Endothelial cell of umbilical vein (primary cell): ENCODE data around the gene WDR86. TPM values are rescaled to one million over a fixed set of nuclear protein-coding genes. Genes with fewer than 3 reads are reported as not detected.

Experiments used
- Bru-seq: library from RNA; stranded (reverse); fragments of 400-500 nt; gene quantifications from one replicate; lab custom pipeline; 2021; lab: Mats Ljungman, UMichigan
- BruChase-seq, 2 experiments: library from RNA; stranded (reverse); fragments of 400-500 nt; gene quantifications; one replicate each; lab custom pipeline; 2021; lab: Mats Ljungman, UMichigan
- BruUV-seq: library from RNA; stranded (reverse); fragments of 400-500 nt; replicated peaks from 2 replicates; lab custom pipeline; 2021; lab: Mats Ljungman, UMichigan
- CTCF ChIA-PET: fragments of 300-600, 350-600 bp; sonication (Branson Sonifier 250); formaldehyde crosslinking; loops from one replicate; lab custom pipeline; 2021; ENCODE audit warnings: antibody characterized with exemption, inconsistent platforms; lab: Charles Lee
- POLR2A ChIA-PET: fragments of 300-600, 350-600 bp; sonication (Branson Sonifier 250); formaldehyde crosslinking; loops from one replicate; lab custom pipeline; 2021; ENCODE audit warnings: antibody characterized with exemption, inconsistent platforms; lab: Charles Lee
- DNase-seq: peaks from one replicate; pipeline ENCODE4 v3.0.0-alpha.2; 2011; ENCODE audit warnings: low read depth, low spot score
- FAIRE-seq: peaks from 2 replicates; lab custom pipeline; 2011; peaks lifted over from hg19 to GRCh38; lab: Jason Lieb, UNC
- H2AFZ ChIP-seq: 2 replicates; pipeline ENCODE4 v1.6.0; 2012; ENCODE audit warnings: low read depth, low read length, control low read depth, inconsistent platforms
- H3K27ac ChIP-seq: 2 replicates; pipeline ENCODE4 v1.5.1; 2011; ENCODE audit warnings: low read depth, mild to moderate bottlenecking, control low read depth, low read length, moderate library complexity; ENCODE audit not compliant: insufficient read depth
- H3K27me3 ChIP-seq, 2 experiments: 2 replicates each; pipeline versions ENCODE4 v1.6.0 to v1.6.1; 2011; ENCODE audit warnings: low read length in 2 of 2, mixed read lengths in 1 of 2; ENCODE audit not compliant: control insufficient read depth in 2 of 2, insufficient read depth in 2 of 2
- H3K36me3 ChIP-seq, 2 experiments: 2 replicates in 1 of 2; 3 replicates in 1 of 2; pipeline ENCODE4 v1.5.1; 2011; ENCODE audit warnings: low read length in 2 of 2, mild to moderate bottlenecking in 1 of 2, moderate library complexity in 1 of 2; ENCODE audit not compliant: control insufficient read depth in 2 of 2, insufficient read depth in 2 of 2; ENCODE audit errors: extremely low read depth in 1 of 2
- H3K4me1 ChIP-seq: 3 replicates; pipeline ENCODE4 v1.5.1; 2011; ENCODE audit warnings: mild to moderate bottlenecking, low read length; ENCODE audit not compliant: control insufficient read depth, insufficient read depth; ENCODE audit errors: extremely low read depth
- H3K4me2 ChIP-seq: 2 replicates; pipeline ENCODE4 v1.6.1; 2011; ENCODE audit warnings: low read length, control low read depth, mixed read lengths; ENCODE audit not compliant: insufficient read depth
- H3K4me3 ChIP-seq, 3 experiments: fragments of 200-600 bp in 1 of 3; sonication (generic), shearing (Covaris generic) in 1 of 3; replicated peaks in 1 of 3; 2 replicates each; pipeline ENCODE4 v1.5.1; 2011 to 2016; ENCODE audit warnings: control low read depth in 3 of 3, low read length in 3 of 3, mild to moderate bottlenecking in 2 of 3, inconsistent platforms in 1 of 3, low read depth in 1 of 3, moderate library complexity in 1 of 3; ENCODE audit not compliant: insufficient read depth in 1 of 3
- H3K79me2 ChIP-seq: 2 replicates; pipeline ENCODE4 v1.6.0; 2012; ENCODE audit warnings: low read length, inconsistent platforms; ENCODE audit not compliant: control insufficient read depth, insufficient read depth
- H3K9ac ChIP-seq: replicated peaks from 2 replicates; pipeline ENCODE3; 2011; ENCODE audit warnings: low read length, control low read depth; ENCODE audit not compliant: insufficient read depth; ENCODE audit errors: extremely low read depth
- H3K9me1 ChIP-seq: replicated peaks from 3 replicates; pipeline ENCODE4 v1.6.0; 2011; ENCODE audit warnings: mild to moderate bottlenecking, low read length; ENCODE audit not compliant: control insufficient read depth, insufficient read depth; ENCODE audit errors: extremely low read depth
- H3K9me3 ChIP-seq: replicated peaks from 2 replicates; pipeline ENCODE4 v1.5.1; 2012; ENCODE audit warnings: low read length, inconsistent platforms; ENCODE audit not compliant: control insufficient read depth, insufficient read depth
- H4K20me1 ChIP-seq: replicated peaks from 2 replicates; pipeline ENCODE3; 2011; ENCODE audit warnings: mild to moderate bottlenecking, low read length; ENCODE audit not compliant: control insufficient read depth, insufficient read depth; ENCODE audit errors: extremely low read depth
- CTCF ChIP-seq, 2 donors: IDR thresholded peaks; 1 replicate in 1 of 2; 2 replicates in 1 of 2; pipeline ENCODE4 v1.5.1; 2011; ENCODE audit warnings: low read length in 2 of 2, mild to moderate bottlenecking in 2 of 2, moderate library complexity in 2 of 2, control low read depth in 1 of 2, inconsistent platforms in 1 of 2, low read depth in 1 of 2; ENCODE audit not compliant: insufficient read depth in 1 of 2; ENCODE audit errors: extremely low read depth in 1 of 2
- EZH2 ChIP-seq: IDR thresholded peaks from 2 replicates; pipeline ENCODE4 v1.6.1; 2012; ENCODE audit warnings: borderline replicate concordance, low read depth, mild to moderate bottlenecking, moderate library complexity, low read length, inconsistent platforms; ENCODE audit not compliant: severe bottlenecking
- dilution Hi-C: fragments of 300-500 bp; cut with MboI; formaldehyde crosslinking; loops from one replicate; pipeline ENCODE4 v1.15.0; 2019; ENCODE audit warnings: low sequenced_read_pairs; ENCODE audit not compliant: extremely low pct_ligation_motif_present
- intact Hi-C: fragments of 100-400 bp; cut with micrococcal nuclease; formaldehyde crosslinking; loops from one replicate; pipeline ENCODE4 v1.10.0; 2022
- long read RNA-seq: library from polyadenylated mRNA; stranded (forward); transcript quantifications from one replicate; pipeline ENCODE4 v2.0.0, GENCODE V29; 2021
- polyA minus RNA-seq, 3 experiments: library from RNA; depleted of rRNA, polyadenylated mRNA; stranded (reverse); fragments of >200 nt; gene quantifications; 1 replicate in 1 of 3; 2 replicates in 2 of 3; pipeline ENCODE4 v1.2.3, GENCODE V29; 2011
- polyA plus RNA-seq, 4 experiments: library from polyadenylated mRNA; depleted of rRNA in 3 of 4; stranded (reverse) in 3 of 4; unstranded in 1 of 4; fragments of >200 nt; gene quantifications; 2 replicates each; pipeline versions ENCODE4 v1.2.1 to v1.2.3, GENCODE V29; 2011 to 2012; ENCODE audit warnings: missing spikeins in 1 of 4
- total RNA-seq: library from RNA; stranded (reverse); gene quantifications from 2 replicates; pipeline ENCODE4 v1.2.3, GENCODE V29; 2021

Gene WDR86, protein sequence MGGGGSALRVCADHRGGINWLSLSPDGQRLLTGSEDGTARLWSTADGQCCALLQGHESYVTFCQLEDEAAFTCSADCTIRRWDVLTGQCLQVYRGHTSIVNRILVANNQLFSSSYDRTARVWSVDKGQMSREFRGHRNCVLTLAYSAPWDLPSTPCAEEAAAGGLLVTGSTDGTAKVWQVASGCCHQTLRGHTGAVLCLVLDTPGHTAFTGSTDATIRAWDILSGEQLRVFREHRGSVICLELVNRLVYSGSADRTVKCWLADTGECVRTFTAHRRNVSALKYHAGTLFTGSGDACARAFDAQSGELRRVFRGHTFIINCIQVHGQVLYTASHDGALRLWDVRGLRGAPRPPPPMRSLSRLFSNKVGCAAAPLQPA
- not detected in 2 replicates for total RNA-seq
- polyA plus RNA-seq = not detected in 2 replicates
- not detected in 2 replicates for polyA plus RNA-seq (2011; cell fraction: cytosol; rRNA removed)
- not detected in 2 replicates for polyA plus RNA-seq (2011; cell fraction: nucleus; rRNA removed)
- polyA plus RNA-seq (2012) = 0.12 and 0.30 TPM in 2 replicates
- not detected in 2 replicates for polyA minus RNA-seq
- polyA minus RNA-seq (2011; cell fraction: cytosol; rRNA and poly(A)+ RNA removed) = not detected
- not detected in 2 replicates for polyA minus RNA-seq (2011; cell fraction: nucleus; rRNA and poly(A)+ RNA removed)
- Bru-seq, nascent RNA = not detected
- BruChase-seq, experiment 1, labeled RNA remaining after a 6-hour chase = not detected
- not detected for BruChase-seq, experiment 2, labeled RNA remaining after a 2-hour chase
- long read RNA-seq = 0 reads

GRCh38 chr7:151409667-151410404 is at the start of gene WDR86:
Gene WDR86 (minus strand): TSS chr7:151410038. CDS start chr7:151409589, 449 bp downstream.
- no peak within 1 kb of the TSS for H3K9ac ChIP-seq
- H3K79me2 ChIP-seq = no peaks in the 10 kb centered on the region
- POLR2A ChIA-PET = no interaction called here
- no peaks in the 10 kb centered on the region for H3K9me1 ChIP-seq
- intact Hi-C loops (no loop called here), dilution Hi-C loops (no loop called here)
- no peak within 1 kb of the TSS for H3K4me2 ChIP-seq
- no TSS peak for BruUV-seq
- FAIRE-seq = no peak
- H3K27me3 ChIP-seq = peaks cover 48 to 60% of the 10 kb centered on the region in 2 experiments
- no peak within 1 kb of the TSS for H2AFZ ChIP-seq
- no peaks in the 10 kb centered on the region for H3K9me3 ChIP-seq
- H3K4me3 ChIP-seq = no peak within 1 kb of the TSS
- CTCF ChIA-PET = no interaction called here
- H3K4me1 ChIP-seq = no peaks in the 10 kb centered on the region
- TF ChIP-seq EZH2 (peak; percentile 93), CTCF (IDR thresholded peaks at IDR 0.05; ENCODE audit: extremely low read depth in 1 of 2, insufficient read depth in 1 of 2, low read depth in 1 of 2, low read length in 2 of 2) (no peak)
- H4K20me1 ChIP-seq = no peaks in the 10 kb centered on the region
- DNase-seq = no peak
- no peaks in the 10 kb centered on the region for H3K36me3 ChIP-seq
- no peak within 1 kb of the TSS for H3K27ac ChIP-seq
